Activated T-cell treated with anti-CD3 and anti-CD28 coated beads, Interleukin-2, amount 50 U/mL, for 72 hours (primary cell): ENCODE measurements around the gene OR13J1. TPM values are rescaled to one million over a fixed set of nuclear protein-coding genes. Genes with fewer than 3 reads are reported as not detected.

Experiments
- ATAC-seq, 2 donors: fragments of 150-1000 bp; cut with Tn5 transposase; replicated peaks in 1 of 2; 2 replicates each; pipeline ENCODE4 v1.10.0; 2021; ENCODE audit warnings: moderate library complexity in 2 of 2, mild to moderate bottlenecking in 1 of 2
- DNase-seq, 2 donors: peaks; one replicate each; pipeline ENCODE4 v3.0.0; 2021 to 2022; ENCODE audit warnings: mixed read lengths in 1 of 2
- H3K27ac Mint-ChIP-seq: one replicate; pipeline ENCODE4 v1.8.0; 2022; ENCODE audit warnings: mild to moderate bottlenecking, moderate library complexity, mixed read lengths
- H3K27me3 Mint-ChIP-seq: one replicate; pipeline ENCODE4 v1.8.0; 2022; ENCODE audit warnings: low read depth, mixed read lengths
- H3K36me3 Mint-ChIP-seq, 2 donors: one replicate each; pipeline ENCODE4 v1.8.0; 2022; ENCODE audit warnings: mixed read lengths in 2 of 2, mild to moderate bottlenecking in 1 of 2; ENCODE audit not compliant: insufficient read depth in 2 of 2
- H3K4me1 Mint-ChIP-seq: one replicate; pipeline ENCODE4 v1.8.0; 2022; ENCODE audit warnings: low read depth, mixed read lengths
- H3K4me3 Mint-ChIP-seq, 2 donors: one replicate each; pipeline ENCODE4 v1.8.0; 2022; ENCODE audit warnings: mild to moderate bottlenecking in 2 of 2, mixed read lengths in 2 of 2, moderate library complexity in 2 of 2
- H3K9me3 Mint-ChIP-seq, 2 donors: one replicate each; pipeline ENCODE4 v1.8.0; 2022; ENCODE audit warnings: mixed read lengths in 2 of 2
- total RNA-seq, 2 donors: library from RNA; stranded (reverse); gene quantifications; one replicate each; pipeline ENCODE4 v1.2.3, GENCODE V29; 2022

The OR13J1 gene
- total RNA-seq, 2 donors from 2014 or later, result not detected

- Mint-ChIP-seq H3K27me3 (no peaks in the 10 kb centered on the region), H3K4me3 (no peak overlapping the region), H3K27ac (no peak overlapping the region), H3K9me3 (no peaks in the 10 kb centered on the region), H3K36me3 (no peaks in the 10 kb centered on the region), H3K4me1 (peaks cover 21% of the 10 kb centered on the region)
- ATAC-seq, result peak in 1 of 2 donors; percentile 55
- no peak for DNase-seq
Measured at GRCh38 chr9:35842795-35843194, 27.4 kb downstream of the OR13J1 start.

- ATAC-seq (peak in 1 of 2 donors; percentile 9), DNase-seq (no peak)
- Mint-ChIP-seq H3K36me3 (no peaks in the 10 kb centered on the region), H3K27me3 (no peaks in the 10 kb centered on the region), H3K4me1 (peaks cover 20% of the 10 kb centered on the region), H3K27ac (no peak overlapping the region), H3K9me3 (no peaks in the 10 kb centered on the region), H3K4me3 (no peak overlapping the region)
Measured at GRCh38 chr9:35842020-35842745, 28.0 kb downstream of the OR13J1 start.

GRCh38 chr9:35841645-35841900, 28.6 kb downstream of the OR13J1 start:
- no peaks in the 10 kb centered on the region for H3K9me3 Mint-ChIP-seq
- H3K27me3 Mint-ChIP-seq, result no peaks in the 10 kb centered on the region
- DNase-seq (no peak), ATAC-seq (no peak)
- peaks cover 20% of the 10 kb centered on the region for H3K4me1 Mint-ChIP-seq
- no peak overlapping the region for H3K27ac Mint-ChIP-seq
- no peak overlapping the region for H3K4me3 Mint-ChIP-seq
- H3K36me3 Mint-ChIP-seq, result no peaks in the 10 kb centered on the region

- Mint-ChIP-seq H3K4me3 (no peak overlapping the region), H3K4me1 (peaks cover 20% of the 10 kb centered on the region), H3K9me3 (no peaks in the 10 kb centered on the region), H3K36me3 (no peaks in the 10 kb centered on the region), H3K27ac (no peak overlapping the region), H3K27me3 (no peaks in the 10 kb centered on the region)
- DNase-seq, result no peak
- no peak for ATAC-seq
Measured at GRCh38 chr9:35840881-35841644, 29.1 kb downstream of the OR13J1 start.

- H3K27ac Mint-ChIP-seq, result no peak overlapping the region
- no peaks in the 10 kb centered on the region for H3K36me3 Mint-ChIP-seq
- peaks cover 10% of the 10 kb centered on the region for H3K4me1 Mint-ChIP-seq
- no peak for DNase-seq
- H3K27me3 Mint-ChIP-seq, result no peaks in the 10 kb centered on the region
- ATAC-seq, result no peak
- H3K9me3 Mint-ChIP-seq, result no peaks in the 10 kb centered on the region
- H3K4me3 Mint-ChIP-seq, result no peak overlapping the region
Measured at GRCh38 chr9:35839926-35840325, 30.3 kb downstream of the OR13J1 start.

GRCh38 chr9:35836595-35836994, 33.6 kb downstream of the OR13J1 start:
- H3K36me3 Mint-ChIP-seq, result no peaks in the 10 kb centered on the region
- no peaks in the 10 kb centered on the region for H3K9me3 Mint-ChIP-seq
- ATAC-seq (no peak), DNase-seq (no peak)
- H3K4me1 Mint-ChIP-seq, result peaks cover 6% of the 10 kb centered on the region
- no peak overlapping the region for H3K27ac Mint-ChIP-seq
- H3K4me3 Mint-ChIP-seq, result no peak overlapping the region
- no peaks in the 10 kb centered on the region for H3K27me3 Mint-ChIP-seq

- peaks cover 11% of the 10 kb centered on the region for H3K4me1 Mint-ChIP-seq
- H3K4me3 Mint-ChIP-seq, result no peak overlapping the region
- H3K27ac Mint-ChIP-seq, result no peak overlapping the region
- no peaks in the 10 kb centered on the region for H3K27me3 Mint-ChIP-seq
- H3K9me3 Mint-ChIP-seq, result no peaks in the 10 kb centered on the region
- ATAC-seq (no peak), DNase-seq (no peak)
- no peaks in the 10 kb centered on the region for H3K36me3 Mint-ChIP-seq
Measured at GRCh38 chr9:35835766-35836165, 34.4 kb downstream of the OR13J1 start.

GRCh38 chr9:35835216-35835632, 35.0 kb downstream of the OR13J1 start:
- H3K27ac Mint-ChIP-seq, result no peak overlapping the region
- H3K9me3 Mint-ChIP-seq, result no peaks in the 10 kb centered on the region
- no peak for ATAC-seq
- no peaks in the 10 kb centered on the region for H3K36me3 Mint-ChIP-seq
- H3K27me3 Mint-ChIP-seq, result no peaks in the 10 kb centered on the region
- DNase-seq, result peak in 1 of 2 donors; percentile 18
- H3K4me1 Mint-ChIP-seq, result peaks cover 17% of the 10 kb centered on the region
- H3K4me3 Mint-ChIP-seq, result no peak overlapping the region

GRCh38 chr9:35834260-35835215, 35.7 kb downstream of the OR13J1 start:
- Mint-ChIP-seq H3K9me3 (no peaks in the 10 kb centered on the region), H3K4me3 (no peak overlapping the region), H3K36me3 (no peaks in the 10 kb centered on the region), H3K4me1 (peaks cover 24% of the 10 kb centered on the region), H3K27ac (no peak overlapping the region), H3K27me3 (no peaks in the 10 kb centered on the region)
- DNase-seq, result no peak
- no peak for ATAC-seq

GRCh38 chr9:35832814-35833213, 37.4 kb downstream of the OR13J1 start:
- Mint-ChIP-seq H3K4me1 (peaks cover 35% of the 10 kb centered on the region), H3K9me3 (no peaks in the 10 kb centered on the region), H3K27ac (no peak overlapping the region), H3K27me3 (peaks cover under 1% of the 10 kb centered on the region), H3K4me3 (no peak overlapping the region), H3K36me3 (no peaks in the 10 kb centered on the region)
- DNase-seq, result no peak
- no peak for ATAC-seq

- DNase-seq (no peak), ATAC-seq (no peak)
- Mint-ChIP-seq H3K27ac (no peak overlapping the region), H3K27me3 (peaks cover 10% of the 10 kb centered on the region), H3K9me3 (no peaks in the 10 kb centered on the region), H3K4me3 (no peak overlapping the region), H3K36me3 (no peaks in the 10 kb centered on the region), H3K4me1 (peaks cover 40% of the 10 kb centered on the region)
Measured at GRCh38 chr9:35831040-35831439, 39.2 kb downstream of the OR13J1 start.

- Mint-ChIP-seq H3K27ac (no peak overlapping the region), H3K36me3 (no peaks in the 10 kb centered on the region), H3K4me3 (peak overlapping the region; percentile 74 to 89), H3K27me3 (peaks cover 10% of the 10 kb centered on the region), H3K9me3 (no peaks in the 10 kb centered on the region), H3K4me1 (peaks cover 47% of the 10 kb centered on the region)
- ATAC-seq (no peak), DNase-seq (no peak)
Measured at GRCh38 chr9:35829764-35830096, 40.5 kb downstream of the OR13J1 start.

GRCh38 chr9:35829084-35829763, 41.0 kb downstream of the OR13J1 start, which contains the start of gene TMEM8B:
Gene TMEM8B, plus strand, starts transcription at chr9:35829228. Its CDS starts 220 bp downstream, at chr9:35829448.
- Mint-ChIP-seq H3K4me3 (peak within 1 kb of the TSS; percentile 92 to 99), H3K9me3 (no peaks in the 10 kb centered on the region), H3K4me1 (peaks cover 43% of the 10 kb centered on the region), H3K27ac (peak within 1 kb of the TSS; percentile 45), H3K36me3 (no peaks in the 10 kb centered on the region), H3K27me3 (peaks cover 10% of the 10 kb centered on the region)
- ATAC-seq (peak; percentile 93), DNase-seq (peak; percentile 93 to 94)
